H1 (cell line): ENCODE measurements around the gene APOA4.

Experiments
- CBX5 ChIP-seq: fragments of 300-800, 300-1000 bp; sonication (generic); IDR thresholded peaks from 2 replicates; pipeline ENCODE4 v1.7.1; 2016; ENCODE audit warnings: antibody characterized with exemption, low read length, low read depth
- EZH2 ChIP-seq: fragments of 200-600 bp; sonication (generic); IDR thresholded peaks from 2 replicates; pipeline ENCODE4 v1.7.1; 2012; ENCODE audit warnings: low read depth, mild to moderate bottlenecking, moderate library complexity, low read length, inconsistent platforms; ENCODE audit not compliant: severe bottlenecking
- FOSL1 ChIP-seq: IDR thresholded peaks from 2 replicates; pipeline ENCODE4 v1.6.1; 2011; ENCODE audit warnings: mild to moderate bottlenecking, low read depth, low read length, moderate library complexity; ENCODE audit not compliant: insufficient read depth
- GTF2F1 ChIP-seq: IDR thresholded peaks from 2 replicates; pipeline ENCODE4 v1.6.1; 2012; ENCODE audit warnings: low read depth, low read length, improper control_type of control experiment, borderline replicate concordance
- POLR2AphosphoS5 ChIP-seq: IDR thresholded peaks from 2 replicates; pipeline ENCODE4 v1.6.1; 2011; ENCODE audit warnings: low read depth, low read length
- RAD21 ChIP-seq, 2 experiments: IDR thresholded peaks in 1 of 2; conservative IDR thresholded peaks in 1 of 2; 2 replicates each; pipeline ENCODE4 v1.6.1; 2011; ENCODE audit warnings: low read depth in 2 of 2, low read length in 2 of 2, improper control_type of control experiment in 1 of 2, inconsistent platforms in 1 of 2, mild to moderate bottlenecking in 1 of 2, moderate library complexity in 1 of 2
- RFX5 ChIP-seq: IDR thresholded peaks from 2 replicates; pipeline ENCODE4 v1.6.1; 2011; ENCODE audit warnings: low read depth, low read length, improper control_type of control experiment, borderline replicate concordance
- TBP ChIP-seq: IDR thresholded peaks from 2 replicates; pipeline ENCODE4 v1.6.1; 2011; ENCODE audit warnings: low read depth, low read length, improper control_type of control experiment
- TF ChIP-seq, protein P1 (sequence below): IDR thresholded peaks from 2 replicates; pipeline ENCODE4 v1.6.1; 2012; ENCODE audit warnings: inconsistent platforms
- TF ChIP-seq, protein P2 (sequence below), 3 experiments: IDR thresholded peaks; 1 replicate in 2 of 3; 2 replicates in 1 of 3; pipeline versions ENCODE4 v1.5.1 to v1.6.1; 2011; ENCODE audit warnings: low read length in 3 of 3, mild to moderate bottlenecking in 3 of 3, inconsistent platforms in 2 of 3, low read depth in 1 of 3, moderate library complexity in 1 of 3; ENCODE audit not compliant: insufficient read depth in 1 of 3; ENCODE audit errors: control extremely low read depth in 1 of 3
- TF ChIP-seq, protein P3 (sequence below): IDR thresholded peaks from 2 replicates; pipeline ENCODE4 v1.6.1; 2011; ENCODE audit warnings: low read depth, mild to moderate bottlenecking, low read length; ENCODE audit not compliant: insufficient read depth

- TF ChIP-seq GTF2F1 (no peak), EZH2 (no peak), FOSL1 (no peak), RFX5 (no peak), TBP (no peak), POLR2AphosphoS5 (no peak), RAD21 (IDR thresholded peaks at IDR 0.05 in 1 of 2, conservative IDR thresholded peaks at IDR 0.05 in 1 of 2; ENCODE audit: low read depth in 2 of 2, low read length in 2 of 2) (no peak), CBX5 (no peak)
- TF ChIP-seq, protein P1, sequence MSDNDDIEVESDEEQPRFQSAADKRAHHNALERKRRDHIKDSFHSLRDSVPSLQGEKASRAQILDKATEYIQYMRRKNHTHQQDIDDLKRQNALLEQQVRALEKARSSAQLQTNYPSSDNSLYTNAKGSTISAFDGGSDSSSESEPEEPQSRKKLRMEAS, result no peak
- TF ChIP-seq, protein P2, sequence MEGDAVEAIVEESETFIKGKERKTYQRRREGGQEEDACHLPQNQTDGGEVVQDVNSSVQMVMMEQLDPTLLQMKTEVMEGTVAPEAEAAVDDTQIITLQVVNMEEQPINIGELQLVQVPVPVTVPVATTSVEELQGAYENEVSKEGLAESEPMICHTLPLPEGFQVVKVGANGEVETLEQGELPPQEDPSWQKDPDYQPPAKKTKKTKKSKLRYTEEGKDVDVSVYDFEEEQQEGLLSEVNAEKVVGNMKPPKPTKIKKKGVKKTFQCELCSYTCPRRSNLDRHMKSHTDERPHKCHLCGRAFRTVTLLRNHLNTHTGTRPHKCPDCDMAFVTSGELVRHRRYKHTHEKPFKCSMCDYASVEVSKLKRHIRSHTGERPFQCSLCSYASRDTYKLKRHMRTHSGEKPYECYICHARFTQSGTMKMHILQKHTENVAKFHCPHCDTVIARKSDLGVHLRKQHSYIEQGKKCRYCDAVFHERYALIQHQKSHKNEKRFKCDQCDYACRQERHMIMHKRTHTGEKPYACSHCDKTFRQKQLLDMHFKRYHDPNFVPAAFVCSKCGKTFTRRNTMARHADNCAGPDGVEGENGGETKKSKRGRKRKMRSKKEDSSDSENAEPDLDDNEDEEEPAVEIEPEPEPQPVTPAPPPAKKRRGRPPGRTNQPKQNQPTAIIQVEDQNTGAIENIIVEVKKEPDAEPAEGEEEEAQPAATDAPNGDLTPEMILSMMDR (IDR thresholded peaks at IDR 0.05; ENCODE audit: control extremely low read depth in 1 of 3, insufficient read depth in 1 of 3, low read depth in 1 of 3, low read length in 3 of 3), result no peak
- TF ChIP-seq, protein P3, sequence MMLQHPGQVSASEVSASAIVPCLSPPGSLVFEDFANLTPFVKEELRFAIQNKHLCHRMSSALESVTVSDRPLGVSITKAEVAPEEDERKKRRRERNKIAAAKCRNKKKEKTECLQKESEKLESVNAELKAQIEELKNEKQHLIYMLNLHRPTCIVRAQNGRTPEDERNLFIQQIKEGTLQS, result no peak
Measured at GRCh38 chr11:116870054-116870453, 47.0 kb upstream of the APOA4 start.
